Muscle of leg (tissue), 11 donors: ENCODE results near the gene TBL1X. TPM values are rescaled to one million over a fixed set of nuclear protein-coding genes. Genes with fewer than 3 reads are reported as not detected.
A peak's percentile ranks its signal among the peaks of the same experiment; 100 is the strongest.

Experiments
- DNase-seq: peaks from one replicate; pipeline ENCODE4 v3.0.0; 2013
- H3K27ac ChIP-seq: one replicate; pipeline ENCODE4 v1.5.1; 2013; ENCODE audit warnings: mild to moderate bottlenecking, low read length, control low read depth
- H3K27me3 ChIP-seq: one replicate; pipeline ENCODE4 v1.6.1; 2013; ENCODE audit warnings: low read length; ENCODE audit not compliant: control insufficient read depth, insufficient read depth
- H3K36me3 ChIP-seq: one replicate; pipeline ENCODE4 v1.6.1; 2013; ENCODE audit warnings: low read length; ENCODE audit not compliant: control insufficient read depth, insufficient read depth
- H3K4me1 ChIP-seq: one replicate; pipeline ENCODE4 v1.6.1; 2013; ENCODE audit warnings: low read length; ENCODE audit not compliant: control insufficient read depth, insufficient read depth
- H3K4me3 ChIP-seq: one replicate; pipeline ENCODE4 v1.5.1; 2013; ENCODE audit warnings: low read length, control low read depth
- H3K9me3 ChIP-seq: replicated peaks from 2 replicates; pipeline ENCODE4 v1.6.1; 2013; ENCODE audit warnings: low read depth, low read length; ENCODE audit not compliant: control insufficient read depth
- WGBS: methylation state at CpG from one replicate; pipeline ENCODE4 v1.1.5; 2013; ENCODE audit warnings: missing lambda C conversion rate; ENCODE audit not compliant: insufficient coverage; 5-methylcytosine and 5-hydroxymethylcytosine counted together
- polyA plus RNA-seq, 8 donors: library from polyadenylated mRNA; unstranded; fragments of 120-200 nt; gene quantifications; one replicate each; pipeline versions ENCODE4 v1.2.1 to v1.2.3, GENCODE V29; 2013; ENCODE audit warnings: inconsistent platforms in 1 of 8, low replicate concordance in 1 of 8; ENCODE audit not compliant: insufficient read length in 8 of 8, insufficient read depth in 1 of 8
- total RNA-seq: library from RNA; stranded (reverse); fragments of 120-200 nt; gene quantifications from one replicate; pipeline ENCODE4 v1.2.4, GENCODE V29; 2013

Gene TBL1X
- total and polyA plus RNA-seq, 9 donors: 7.1 to 19.0 (median 12.1) TPM

- Histone ChIP-seq H3K27ac (no peak overlapping the region), H3K36me3 (peaks cover 4% of the 10 kb centered on the region), H3K4me1 (no peaks in the 10 kb centered on the region), H3K4me3 (no peak overlapping the region), H3K27me3 (peaks cover 9% of the 10 kb centered on the region), H3K9me3 (no peaks in the 10 kb centered on the region)
- no CpG with 5 or more reads among the region's 4 CpGs for WGBS
- peak; percentile 35 for DNase-seq
Measured at GRCh38 chrX:9665113-9665512, 200.3 kb downstream of the TBL1X start.

- no CpG with 5 or more reads among the region's 3 CpGs for WGBS
- peaks cover 9% of the 10 kb centered on the region for H3K27me3 ChIP-seq
- H3K4me3 ChIP-seq: no peak overlapping the region
- no peaks in the 10 kb centered on the region for H3K4me1 ChIP-seq
- no peak for DNase-seq
- H3K9me3 ChIP-seq: no peaks in the 10 kb centered on the region
- no peaks in the 10 kb centered on the region for H3K36me3 ChIP-seq
- no peak overlapping the region for H3K27ac ChIP-seq
Measured at GRCh38 chrX:9668537-9668936, 203.7 kb downstream of the TBL1X start.

GRCh38 chrX:9670136-9670814, 205.4 kb downstream of the TBL1X start:
- no peak overlapping the region for H3K4me3 ChIP-seq
- 74% methylated on average over 3 of the region's 8 CpGs for WGBS
- no peak for DNase-seq
- no peak overlapping the region for H3K27ac ChIP-seq
- no peaks in the 10 kb centered on the region for H3K4me1 ChIP-seq
- H3K9me3 ChIP-seq: no peaks in the 10 kb centered on the region
- no peaks in the 10 kb centered on the region for H3K36me3 ChIP-seq
- H3K27me3 ChIP-seq: peaks cover 8% of the 10 kb centered on the region

- Histone ChIP-seq H3K4me3 (no peak overlapping the region), H3K27ac (no peak overlapping the region), H3K9me3 (no peaks in the 10 kb centered on the region), H3K36me3 (no peaks in the 10 kb centered on the region), H3K4me1 (peaks cover 4% of the 10 kb centered on the region), H3K27me3 (peaks cover 11% of the 10 kb centered on the region)
- 89% methylated on average over 2 of the region's 3 CpGs for WGBS
- DNase-seq: no peak
Measured at GRCh38 chrX:9671998-9672397, 207.1 kb downstream of the TBL1X start.

GRCh38 chrX:9676306-9676705, 211.4 kb downstream of the TBL1X start:
- Histone ChIP-seq H3K4me1 (peaks cover 8% of the 10 kb centered on the region), H3K27ac (peak overlapping the region; percentile 77), H3K27me3 (peaks cover 16% of the 10 kb centered on the region), H3K9me3 (no peaks in the 10 kb centered on the region), H3K36me3 (peaks cover 6% of the 10 kb centered on the region), H3K4me3 (no peak overlapping the region)
- DNase-seq: peak; percentile 91
- 34% methylated on average over 8 of the region's 13 CpGs for WGBS

- Histone ChIP-seq H3K27ac (peak overlapping the region; percentile 77), H3K4me3 (no peak overlapping the region), H3K4me1 (peaks cover 8% of the 10 kb centered on the region), H3K9me3 (no peaks in the 10 kb centered on the region), H3K36me3 (peaks cover 6% of the 10 kb centered on the region), H3K27me3 (peaks cover 19% of the 10 kb centered on the region)
- 60% methylated on average over 1 of the region's 6 CpGs for WGBS
- DNase-seq: no peak
Measured at GRCh38 chrX:9676738-9677097, 211.9 kb downstream of the TBL1X start.

- Histone ChIP-seq H3K4me1 (peaks cover 8% of the 10 kb centered on the region), H3K27ac (peak overlapping the region; percentile 83), H3K4me3 (no peak overlapping the region), H3K27me3 (peaks cover 20% of the 10 kb centered on the region), H3K9me3 (no peaks in the 10 kb centered on the region), H3K36me3 (peaks cover 6% of the 10 kb centered on the region)
- 42% methylated on average over 1 of the region's 7 CpGs for WGBS
- peak; percentile 95 for DNase-seq
Measured at GRCh38 chrX:9677098-9677739, 212.4 kb downstream of the TBL1X start.

GRCh38 chrX:9678215-9678965, 213.5 kb downstream of the TBL1X start:
- H3K27ac ChIP-seq: peak overlapping the region; percentile 38
- no CpG with 5 or more reads among the region's 3 CpGs for WGBS
- peaks cover 26% of the 10 kb centered on the region for H3K27me3 ChIP-seq
- no peak overlapping the region for H3K4me3 ChIP-seq
- DNase-seq: peak; percentile 64
- H3K4me1 ChIP-seq: peaks cover 8% of the 10 kb centered on the region
- no peaks in the 10 kb centered on the region for H3K9me3 ChIP-seq
- H3K36me3 ChIP-seq: peaks cover 6% of the 10 kb centered on the region

- 66% methylated on average over 4 of the region's 9 CpGs for WGBS
- Histone ChIP-seq H3K36me3 (peaks cover 11% of the 10 kb centered on the region), H3K27me3 (peaks cover 22% of the 10 kb centered on the region), H3K4me1 (peaks cover 8% of the 10 kb centered on the region), H3K27ac (no peak overlapping the region), H3K9me3 (no peaks in the 10 kb centered on the region), H3K4me3 (no peak overlapping the region)
- DNase-seq: no peak
Measured at GRCh38 chrX:9681011-9681410, 216.2 kb downstream of the TBL1X start.

- H3K27ac ChIP-seq: no peak overlapping the region
- H3K27me3 ChIP-seq: peaks cover 22% of the 10 kb centered on the region
- peaks cover 4% of the 10 kb centered on the region for H3K4me1 ChIP-seq
- H3K4me3 ChIP-seq: no peak overlapping the region
- no peak for DNase-seq
- peaks cover 11% of the 10 kb centered on the region for H3K36me3 ChIP-seq
- WGBS: 80% methylated on average over 1 of the region's 4 CpGs
- H3K9me3 ChIP-seq: no peaks in the 10 kb centered on the region
Measured at GRCh38 chrX:9681422-9681821, 216.6 kb downstream of the TBL1X start.
